Measurements from ENCODE around the gene SRRM1.

Gene SRRM1, protein sequence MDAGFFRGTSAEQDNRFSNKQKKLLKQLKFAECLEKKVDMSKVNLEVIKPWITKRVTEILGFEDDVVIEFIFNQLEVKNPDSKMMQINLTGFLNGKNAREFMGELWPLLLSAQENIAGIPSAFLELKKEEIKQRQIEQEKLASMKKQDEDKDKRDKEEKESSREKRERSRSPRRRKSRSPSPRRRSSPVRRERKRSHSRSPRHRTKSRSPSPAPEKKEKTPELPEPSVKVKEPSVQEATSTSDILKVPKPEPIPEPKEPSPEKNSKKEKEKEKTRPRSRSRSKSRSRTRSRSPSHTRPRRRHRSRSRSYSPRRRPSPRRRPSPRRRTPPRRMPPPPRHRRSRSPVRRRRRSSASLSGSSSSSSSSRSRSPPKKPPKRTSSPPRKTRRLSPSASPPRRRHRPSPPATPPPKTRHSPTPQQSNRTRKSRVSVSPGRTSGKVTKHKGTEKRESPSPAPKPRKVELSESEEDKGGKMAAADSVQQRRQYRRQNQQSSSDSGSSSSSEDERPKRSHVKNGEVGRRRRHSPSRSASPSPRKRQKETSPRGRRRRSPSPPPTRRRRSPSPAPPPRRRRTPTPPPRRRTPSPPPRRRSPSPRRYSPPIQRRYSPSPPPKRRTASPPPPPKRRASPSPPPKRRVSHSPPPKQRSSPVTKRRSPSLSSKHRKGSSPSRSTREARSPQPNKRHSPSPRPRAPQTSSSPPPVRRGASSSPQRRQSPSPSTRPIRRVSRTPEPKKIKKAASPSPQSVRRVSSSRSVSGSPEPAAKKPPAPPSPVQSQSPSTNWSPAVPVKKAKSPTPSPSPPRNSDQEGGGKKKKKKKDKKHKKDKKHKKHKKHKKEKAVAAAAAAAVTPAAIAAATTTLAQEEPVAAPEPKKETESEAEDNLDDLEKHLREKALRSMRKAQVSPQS

DNA sequence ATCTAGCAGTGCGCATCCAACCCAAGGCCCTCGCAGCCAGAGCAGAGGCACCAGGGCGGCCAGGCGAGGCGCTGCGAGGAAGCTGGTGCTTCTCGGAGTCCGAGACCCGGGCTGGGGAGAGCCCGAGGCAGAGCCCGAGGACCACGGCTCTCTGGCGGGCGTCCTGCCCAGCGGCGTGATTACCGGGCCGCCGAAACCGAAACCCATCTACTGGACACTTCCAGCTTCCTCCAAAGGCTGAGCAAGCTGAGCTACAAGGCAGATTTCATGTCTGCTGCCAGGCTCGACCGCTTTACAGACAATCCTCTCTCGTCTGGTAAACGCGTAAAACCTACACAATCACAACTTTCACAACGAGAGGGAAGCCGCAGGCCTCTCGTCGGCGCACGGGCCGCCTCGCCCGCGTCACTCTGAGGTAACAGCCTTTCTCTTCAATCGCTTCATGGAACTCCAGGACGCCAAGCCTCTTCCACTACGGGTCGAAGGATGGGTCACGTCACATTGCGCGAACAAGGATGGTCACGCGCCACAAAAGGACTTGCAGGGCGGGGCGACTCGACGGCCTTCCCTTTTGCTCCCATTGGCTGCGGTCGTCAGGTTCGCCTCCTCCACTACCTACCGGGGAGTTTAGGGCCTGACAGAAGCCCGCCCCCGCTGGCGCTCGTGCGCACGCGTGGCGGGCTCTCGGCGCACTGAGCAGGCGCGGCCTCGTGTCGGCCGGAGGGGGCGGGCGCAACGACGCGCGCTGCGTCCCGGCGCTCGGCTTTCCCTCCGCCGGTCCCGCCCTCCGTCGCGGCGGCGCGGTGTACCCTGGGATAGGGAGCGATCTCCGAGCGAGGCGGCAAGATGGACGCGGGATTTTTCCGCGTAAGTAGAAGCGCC is at the start of gene SRRM1:
Gene SRRM1 (plus strand): TSS at position 822 of the 882 bp plus-strand sequence. CDS start 25 bp downstream, at position 847.
- DNase-seq = peak; percentile 93

DNA sequence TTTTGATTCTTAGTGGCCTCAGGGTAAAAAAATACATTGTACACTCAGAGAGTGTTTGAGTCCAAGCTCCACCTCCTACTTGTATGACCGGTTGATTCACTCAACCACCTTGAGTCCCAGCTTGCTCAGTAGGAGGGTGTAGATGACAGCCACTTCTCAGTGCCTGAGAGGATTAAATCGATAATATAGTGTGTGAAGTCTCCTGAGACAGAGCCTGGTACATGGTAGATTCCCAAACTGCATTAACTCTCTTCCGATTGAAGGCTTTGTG is 48.8 kb upstream of the SRRM1 start:
- peak; percentile 54 for DNase-seq

DNA sequence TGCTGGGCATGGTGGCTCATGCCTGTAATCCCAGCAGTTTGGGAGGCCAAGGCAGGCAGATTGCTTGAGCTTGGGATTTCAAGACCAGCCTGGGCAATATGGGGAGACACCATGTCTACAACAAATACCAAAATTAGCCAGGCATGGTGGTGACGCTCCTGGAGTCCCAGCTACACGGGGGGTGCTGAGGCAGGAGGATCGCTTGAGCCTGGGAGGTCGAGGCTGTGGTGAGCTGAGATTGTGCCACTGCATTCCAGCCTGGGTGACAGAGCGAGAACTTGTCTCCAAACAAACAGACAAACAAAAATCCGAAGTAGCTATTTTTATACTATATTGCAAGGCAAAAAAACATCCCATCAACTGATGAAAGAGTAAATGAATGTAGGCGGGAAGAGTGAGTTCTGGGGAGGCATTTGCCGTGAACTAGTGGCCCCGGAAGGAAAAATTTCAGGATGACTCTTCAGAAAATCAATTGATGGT is 46.7 kb upstream of the SRRM1 start:
- DNase-seq = no peak

DNA sequence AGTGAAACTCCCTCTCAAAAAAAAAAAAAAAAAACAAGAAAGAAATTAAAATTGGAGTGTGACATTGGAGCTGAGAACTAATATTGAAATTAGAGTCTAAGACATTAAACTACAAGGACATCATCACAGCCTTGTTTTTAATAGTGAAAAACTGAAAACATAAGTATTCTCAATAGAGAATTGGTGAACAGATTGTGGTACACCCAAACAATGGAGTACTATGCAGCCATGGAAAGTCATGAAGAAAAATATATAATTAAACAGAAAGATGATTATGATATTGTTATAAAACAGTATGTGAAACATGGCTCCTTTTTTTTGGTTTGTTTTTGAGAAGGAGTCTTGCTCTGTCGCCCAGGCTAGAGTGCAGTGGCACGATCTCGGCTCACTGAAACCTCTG is 43.8 kb upstream of the SRRM1 start:
- no peak for DNase-seq

DNA sequence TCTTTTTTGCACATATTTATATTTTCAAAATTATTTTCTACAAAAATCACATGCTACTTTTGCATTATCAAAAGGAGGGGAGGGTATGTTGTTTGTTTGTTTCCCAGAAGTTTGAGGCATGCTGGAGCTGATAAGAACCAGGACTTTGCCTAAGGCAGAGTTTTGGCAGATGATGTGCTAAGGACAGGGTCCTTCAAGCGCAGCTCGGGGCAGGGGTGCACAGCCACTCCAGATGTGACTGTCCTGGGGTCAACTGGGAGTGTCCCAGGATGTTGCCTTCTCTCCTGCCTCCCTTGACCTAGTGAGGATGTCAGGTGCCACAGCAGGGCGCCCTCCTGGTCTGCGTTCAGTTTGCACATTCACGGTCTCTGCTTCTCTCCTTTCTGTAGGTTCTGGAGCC is 42.6 kb upstream of the SRRM1 start:
- no peak for DNase-seq

DNA sequence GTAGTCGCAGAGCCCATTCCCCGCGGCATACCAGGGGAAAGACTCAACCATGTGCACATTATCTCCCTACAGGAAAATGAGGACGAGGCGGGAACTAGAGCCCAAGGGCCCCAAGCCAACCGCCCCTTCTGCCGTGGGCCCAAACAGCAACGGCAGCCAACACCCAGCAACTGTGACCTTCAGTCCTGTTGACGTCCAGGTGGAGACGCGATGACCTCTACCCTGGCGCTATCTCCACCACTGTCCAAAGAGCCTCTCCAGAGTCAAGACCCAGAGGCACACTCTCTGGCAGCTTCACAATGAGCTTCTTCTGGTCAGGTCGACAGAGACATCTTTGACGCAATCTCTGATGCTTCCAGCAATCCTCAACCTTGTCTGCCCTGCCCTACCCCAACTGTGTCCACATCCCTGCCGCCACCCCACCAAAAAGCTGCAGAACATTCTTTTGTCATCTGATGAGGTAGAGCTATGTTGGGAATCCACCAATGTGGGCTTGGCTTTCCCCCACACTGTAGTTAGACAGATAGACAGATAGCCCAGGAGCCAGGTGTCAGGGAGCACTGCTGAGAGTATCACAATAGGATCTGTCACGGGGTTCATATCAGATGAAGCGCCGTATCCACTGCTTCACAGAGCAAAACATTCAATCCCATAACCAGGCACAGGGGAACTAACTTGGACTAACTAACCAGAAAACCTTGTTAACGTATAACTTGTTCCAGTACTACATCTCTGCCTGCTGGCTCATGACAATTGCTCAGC is 37.4 kb upstream of the SRRM1 start:
- no peak for DNase-seq

DNA sequence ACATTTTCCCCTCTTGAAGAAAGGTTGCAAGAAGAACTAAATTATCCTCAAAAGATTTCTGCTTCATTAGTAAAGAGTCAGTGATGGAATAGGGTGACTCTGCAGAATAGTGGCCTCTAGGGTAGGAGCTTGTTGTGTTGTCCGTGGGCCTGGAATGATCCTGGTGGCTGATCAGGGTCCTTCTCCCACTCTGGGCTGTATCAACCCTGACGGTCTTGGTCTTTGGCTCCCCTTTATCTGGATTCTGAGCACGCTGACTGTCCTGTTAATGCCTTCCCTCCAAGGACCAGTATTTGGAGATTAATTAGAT is 36.9 kb upstream of the SRRM1 start:
- no peak for DNase-seq

DNA sequence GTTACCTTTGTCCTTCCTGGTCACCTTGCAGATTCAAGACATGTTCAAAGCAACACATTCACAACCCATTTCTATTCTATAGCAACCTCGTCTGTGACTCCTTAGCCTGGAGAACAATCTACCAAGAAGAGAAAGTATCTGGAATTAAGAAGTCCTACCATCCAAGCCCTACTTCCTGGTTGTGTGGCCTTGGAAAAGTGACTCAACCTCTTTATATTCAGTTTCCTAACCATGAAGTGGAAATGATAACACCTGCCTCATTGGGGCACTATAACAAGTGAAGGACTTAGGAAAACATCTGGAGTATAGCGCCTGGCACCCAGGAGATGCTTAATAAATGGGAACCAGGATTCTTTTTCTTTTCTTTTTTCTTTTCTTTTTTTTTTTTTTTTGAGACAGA is 36.5 kb upstream of the SRRM1 start:
- no peak for DNase-seq

DNA sequence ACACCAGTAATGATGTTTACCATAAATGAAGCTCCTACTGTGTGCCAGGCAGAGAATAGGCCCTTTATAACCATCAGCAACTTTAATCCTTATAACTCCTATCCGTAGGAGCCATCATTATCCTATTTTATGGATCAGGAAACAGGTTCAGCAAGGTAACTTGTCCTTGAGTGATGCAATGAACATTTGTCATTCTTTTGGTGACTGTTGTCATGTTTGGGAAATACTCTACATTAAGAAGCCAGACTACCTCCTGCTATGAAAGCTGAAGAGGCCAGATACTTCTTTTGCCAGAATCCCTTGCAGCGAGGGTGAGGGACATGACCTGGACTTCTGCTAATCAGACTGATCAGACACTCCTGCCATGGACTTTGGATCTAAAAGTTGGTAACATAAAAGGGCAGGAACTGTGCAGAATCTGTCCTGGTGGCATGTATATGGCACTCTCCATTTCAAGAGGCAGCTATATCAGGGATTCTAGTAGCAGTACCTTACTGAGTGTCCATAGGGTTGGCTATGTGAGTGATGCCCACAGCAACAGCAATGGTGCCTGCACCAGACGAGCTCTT is 33.1 kb upstream of the SRRM1 start:
- no peak for DNase-seq

DNA sequence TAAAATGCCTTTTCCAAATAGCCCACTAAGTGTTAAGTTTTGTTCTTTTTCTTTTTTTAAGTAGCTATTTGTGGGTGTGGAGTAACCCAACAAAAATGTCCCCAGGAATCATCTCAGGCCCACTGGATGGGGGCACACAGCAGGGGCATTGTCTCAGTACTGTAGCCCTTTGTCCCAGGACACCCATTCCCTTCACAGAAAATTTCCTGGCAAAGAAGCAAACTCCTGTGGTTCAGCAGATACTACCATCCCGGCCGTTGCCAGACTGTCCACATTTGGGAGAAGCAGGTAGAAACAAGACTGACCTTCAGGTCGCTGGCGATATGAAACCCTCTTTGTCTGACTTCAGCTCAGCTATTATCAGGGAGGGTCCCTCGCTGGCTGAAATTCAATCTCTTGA is 23.7 kb upstream of the SRRM1 start:
- DNase-seq = no peak

DNA sequence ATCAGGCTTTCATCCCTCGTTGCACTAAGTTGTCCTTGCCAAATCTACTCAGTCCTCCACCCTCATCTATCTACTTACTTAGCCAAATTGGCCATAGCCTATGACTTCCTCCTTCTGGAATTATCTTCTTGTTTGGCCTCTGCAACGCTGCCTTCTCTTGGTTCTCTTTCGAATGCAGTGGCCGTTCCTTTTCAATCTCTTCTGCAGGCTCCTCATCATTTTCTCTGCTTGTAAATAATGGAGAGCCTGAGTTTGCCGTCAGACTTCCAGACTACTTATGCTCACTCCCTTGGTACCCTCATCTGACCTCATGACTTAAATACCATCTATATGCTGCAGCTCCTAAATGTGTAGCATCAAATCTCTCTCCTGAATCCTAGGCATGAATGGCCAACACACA is 22.4 kb upstream of the SRRM1 start:
- DNase-seq = no peak

DNA sequence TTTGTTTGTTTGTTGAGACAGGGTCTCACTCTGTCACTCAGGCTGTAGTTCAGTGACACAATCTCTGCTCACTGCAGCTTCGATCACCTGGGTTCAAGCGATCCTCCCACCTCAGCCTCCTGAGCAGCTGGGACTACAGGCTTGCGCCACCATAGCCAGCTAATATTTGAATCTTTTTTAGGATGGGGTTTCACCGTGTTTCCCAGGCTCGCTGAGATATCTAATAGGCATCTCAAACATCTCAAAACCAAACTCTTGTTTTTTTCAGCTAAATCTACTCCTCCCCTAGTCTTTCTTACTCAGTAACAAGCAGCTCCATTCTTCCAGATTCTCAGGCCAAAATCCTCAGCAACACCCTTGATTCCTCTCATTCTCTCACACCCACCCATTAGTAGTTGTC is 22.0 kb upstream of the SRRM1 start:
- no peak for DNase-seq

DNA sequence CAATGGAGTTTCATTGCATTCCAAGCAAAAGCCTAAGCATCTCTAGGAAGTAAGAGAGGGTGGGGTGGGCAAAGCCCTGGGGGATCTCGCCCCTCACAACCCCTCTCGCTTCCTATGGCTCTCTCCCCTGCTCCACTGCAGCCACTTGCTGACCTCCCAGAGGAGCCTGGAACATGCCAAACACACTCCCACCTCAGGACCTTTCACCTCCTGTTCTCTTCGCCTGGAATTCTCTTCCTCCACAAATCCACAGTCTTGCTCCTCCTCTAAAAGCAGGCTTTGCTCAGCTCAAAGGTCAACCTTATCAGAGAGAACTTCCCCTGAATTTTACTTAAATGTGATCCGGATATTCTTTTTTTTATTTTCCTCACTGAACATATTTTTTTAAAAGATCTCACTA is 20.9 kb upstream of the SRRM1 start:
- no peak for DNase-seq

DNA sequence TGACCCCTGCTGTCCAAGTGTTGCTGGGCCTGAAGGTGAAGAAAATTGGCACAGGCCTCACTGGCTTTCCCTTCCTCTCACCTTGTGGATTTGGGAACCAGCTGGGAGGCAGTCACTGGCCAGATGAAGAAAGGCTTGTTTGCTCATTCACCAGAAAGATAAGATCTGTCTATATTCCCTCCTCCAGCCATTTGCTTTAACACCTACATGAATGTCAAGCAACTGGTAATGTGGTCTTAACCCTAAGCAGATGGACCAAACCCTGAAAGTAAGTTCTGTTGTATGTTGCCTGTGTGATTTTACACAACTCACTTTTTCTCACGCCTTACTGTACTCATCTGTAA is 10.3 kb upstream of the SRRM1 start:
- no peak for DNase-seq

DNA sequence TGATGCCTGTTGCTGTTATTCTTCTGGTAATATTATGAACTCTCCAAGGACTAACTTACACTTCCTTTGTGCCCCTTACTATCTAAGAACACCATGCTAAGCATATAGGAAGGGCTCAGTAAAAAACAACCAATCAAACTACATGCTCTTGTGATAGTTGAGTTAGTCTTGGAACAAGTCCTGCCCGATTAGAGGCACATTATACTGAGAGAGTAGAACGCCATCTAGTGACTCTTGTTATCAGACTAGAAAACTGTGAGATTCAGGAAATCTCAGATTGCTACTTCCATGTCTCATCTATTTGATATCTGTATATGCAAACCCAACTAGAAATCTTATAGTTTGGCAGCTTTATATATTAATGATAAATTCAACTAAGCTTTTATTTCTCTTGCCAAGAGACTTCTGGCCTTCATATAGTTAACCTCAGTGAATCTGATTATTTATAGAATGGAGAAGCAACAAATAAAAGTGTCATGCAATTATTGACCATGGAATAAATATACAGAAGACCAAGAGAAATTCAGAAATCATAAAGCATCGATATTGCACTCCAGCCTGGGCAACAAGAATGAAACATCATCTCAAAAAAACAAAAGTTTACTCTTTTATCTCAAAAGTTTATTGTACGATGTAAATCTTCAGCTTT is 7.8 kb upstream of the SRRM1 start:
- DNase-seq = peak; percentile 55

DNA sequence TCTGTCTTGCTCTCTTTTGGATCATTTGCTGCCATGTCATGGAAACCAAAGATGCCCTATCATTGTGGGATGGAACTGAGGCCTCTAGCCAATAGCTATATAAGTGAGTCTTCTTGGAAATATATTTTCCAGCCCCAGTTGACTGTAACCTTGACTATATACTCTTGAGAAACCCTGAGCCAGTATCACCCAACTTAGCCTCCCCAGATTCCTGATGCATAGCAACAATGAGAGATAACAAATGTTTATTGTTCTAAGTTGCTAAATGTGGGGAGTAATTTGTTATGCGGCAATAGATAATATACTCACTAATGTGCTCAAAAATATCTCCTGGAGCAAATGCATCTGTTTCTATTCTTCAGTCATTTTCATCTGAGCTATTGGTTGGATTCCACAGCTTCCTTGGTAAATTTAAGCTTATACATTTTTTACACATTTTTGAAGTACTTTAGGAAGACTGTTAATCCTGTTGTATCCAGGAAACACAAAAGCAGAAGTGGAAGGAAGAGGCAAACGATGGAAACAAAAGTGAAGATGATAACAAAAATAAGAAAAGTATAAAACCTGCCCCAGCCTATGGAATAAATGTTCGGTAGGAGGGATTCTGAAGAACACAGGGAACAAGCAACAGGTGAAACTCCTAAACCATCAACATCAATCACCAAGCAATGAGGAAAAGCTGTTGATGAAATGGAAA is 6.3 kb upstream of the SRRM1 start:
- DNase-seq = no peak

DNA sequence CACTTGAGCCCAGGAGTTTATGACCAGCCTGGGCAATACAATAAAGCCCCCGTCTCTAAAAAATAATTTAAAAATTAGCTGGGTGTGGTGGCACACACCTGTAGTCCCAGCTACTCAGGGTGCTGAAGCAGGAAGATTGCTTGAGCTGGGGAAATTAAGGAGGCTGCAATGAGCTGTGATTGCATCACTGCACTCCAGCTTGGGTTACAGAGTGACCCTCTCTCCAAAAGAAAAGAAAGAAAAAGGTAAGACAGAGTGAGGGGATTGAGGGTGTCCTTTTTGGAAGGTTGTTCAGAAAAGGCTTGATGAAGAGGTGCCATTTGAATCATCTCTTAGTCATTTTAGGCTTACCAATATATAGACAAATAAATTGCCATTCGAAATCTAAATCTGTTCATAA is 4.0 kb upstream of the SRRM1 start:
- DNase-seq = no peak

DNA sequence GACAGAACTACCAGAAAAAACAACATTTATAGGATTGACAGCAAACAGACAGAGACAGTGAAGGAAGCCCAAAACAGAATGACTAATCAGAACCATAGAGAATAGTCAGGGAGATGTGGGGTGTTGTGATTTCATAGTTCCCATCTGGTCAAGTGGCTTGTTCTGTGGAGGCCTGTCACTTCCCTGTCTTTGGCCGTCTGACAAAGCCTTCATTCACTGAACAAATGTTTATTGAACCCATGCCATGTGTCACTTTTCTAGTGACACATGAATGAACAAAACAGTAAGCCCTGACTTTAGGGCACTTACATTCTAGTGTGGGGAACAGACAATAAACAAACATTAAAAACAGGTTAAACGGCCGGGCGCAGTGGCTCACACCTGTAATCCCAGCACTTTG is 3.2 kb upstream of the SRRM1 start:
- no peak for DNase-seq

DNA sequence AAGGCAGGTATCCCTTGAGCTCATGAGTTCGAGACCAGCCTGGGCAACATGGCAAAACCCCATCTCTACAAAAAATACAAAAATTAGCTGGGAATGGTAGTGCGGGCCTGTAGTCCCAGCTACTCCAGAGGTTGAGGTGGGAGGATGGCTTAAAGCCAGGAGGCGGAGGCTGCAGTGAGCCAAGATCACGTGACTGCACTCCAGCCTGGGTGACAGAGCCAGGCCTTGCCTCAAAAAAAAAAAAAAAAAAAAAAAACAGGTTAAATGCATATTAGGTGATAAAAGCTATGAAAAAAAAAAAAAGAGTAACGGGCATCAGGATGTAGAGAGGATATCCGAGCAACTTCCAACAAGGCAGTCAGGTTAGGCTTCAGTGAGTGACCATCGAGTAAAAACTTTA is 2.8 kb upstream of the SRRM1 start:
- DNase-seq = no peak

DNA sequence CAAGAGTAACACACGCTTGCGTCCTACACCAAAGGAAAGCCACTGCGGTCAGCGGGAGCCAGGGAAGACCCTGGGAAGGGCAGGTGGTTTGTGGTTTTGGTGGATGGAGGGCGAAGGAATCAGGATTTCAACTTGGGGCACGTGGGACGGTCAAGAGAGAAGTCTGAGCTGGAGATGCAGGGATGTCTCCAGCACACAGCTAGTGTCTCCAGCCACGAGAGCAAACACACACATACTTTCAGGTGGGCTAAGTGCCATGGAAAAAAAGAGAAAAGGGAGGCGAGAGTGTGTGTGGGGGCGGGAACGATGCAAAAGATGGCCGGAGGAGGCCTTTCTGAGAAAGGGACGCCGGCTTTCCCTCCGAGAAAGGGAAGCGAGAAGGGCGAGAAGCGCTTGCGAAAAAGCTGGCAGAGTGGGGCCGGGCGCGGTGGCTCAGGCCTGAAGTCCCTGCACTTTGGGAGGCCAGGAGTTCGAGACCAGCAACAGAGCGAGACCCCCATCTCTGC is 1.4 kb upstream of the SRRM1 start:
- no peak for DNase-seq
